H1 (cell line): ENCODE measurements around the gene CD79A. TPM values are rescaled to one million over a fixed set of nuclear protein-coding genes. Genes with fewer than 3 reads are reported as not detected.

Experiments used
- CTCF ChIA-PET: fragments of 300-600 bp; sonication (Branson Sonifier 250); formaldehyde crosslinking; loops from one replicate; lab custom pipeline; 2021; ENCODE audit not compliant: partially characterized antibody; lab: Charles Lee
- POLR2A ChIA-PET: fragments of 300-600 bp; sonication (Branson Sonifier 250); formaldehyde crosslinking; loops from one replicate; lab custom pipeline; 2021; ENCODE audit warnings: inconsistent platforms; ENCODE audit not compliant: partially characterized antibody; lab: Charles Lee
- DNase-seq, 2 experiments: peaks; one replicate each; pipeline versions ENCODE4 v3.0.0 to v3.0.0-alpha.2; 2010 to 2022; ENCODE audit warnings: low spot score in 2 of 2, low read depth in 1 of 2, mixed read lengths in 1 of 2
- FAIRE-seq: peaks from 2 replicates; lab custom pipeline; 2011; peaks lifted over from hg19 to GRCh38; lab: Jason Lieb, UNC
- H2AFZ ChIP-seq: 2 replicates; pipeline ENCODE4 v1.8.1; 2012; ENCODE audit warnings: low read length, inconsistent platforms
- H2AK5ac ChIP-seq: 2 replicates; pipeline ENCODE4 v1.6.1; 2013; ENCODE audit warnings: low read depth, low read length
- H2BK120ac ChIP-seq: replicated peaks from 2 replicates; pipeline ENCODE3; 2013; ENCODE audit warnings: low read depth, low read length, inconsistent platforms
- H2BK12ac ChIP-seq: 2 replicates; pipeline ENCODE4 v1.6.1; 2013; ENCODE audit warnings: low read depth, low read length
- H2BK15ac ChIP-seq: 2 replicates; pipeline ENCODE4 v1.6.1; 2013; ENCODE audit warnings: low read length
- H2BK20ac ChIP-seq: 2 replicates; pipeline ENCODE4 v1.6.1; 2013; ENCODE audit warnings: low read length
- H2BK5ac ChIP-seq: 2 replicates; pipeline ENCODE4 v1.6.1; 2013; ENCODE audit warnings: low read depth, low read length
- H3K14ac ChIP-seq: 2 replicates; pipeline ENCODE4 v1.6.1; 2013; ENCODE audit warnings: inconsistent platforms; ENCODE audit not compliant: insufficient read length
- H3K18ac ChIP-seq: 2 replicates; pipeline ENCODE4 v1.6.1; 2013; ENCODE audit warnings: low read length; ENCODE audit errors: extremely low read depth
- H3K23ac ChIP-seq: 2 replicates; pipeline ENCODE4 v1.6.1; 2013; ENCODE audit warnings: inconsistent platforms; ENCODE audit not compliant: insufficient read length
- H3K23me2 ChIP-seq: 2 replicates; pipeline ENCODE4 v1.6.1; 2013; ENCODE audit warnings: low read depth, low read length
- H3K27ac ChIP-seq: 2 replicates; pipeline ENCODE4 v1.6.1; 2011; ENCODE audit warnings: low read depth, low read length, inconsistent platforms
- H3K27me3 ChIP-seq, 4 experiments: replicated peaks in 1 of 4; 1 replicate in 1 of 4; 2 replicates in 3 of 4; pipeline versions ENCODE4 v1.6.1 to v1.8.1; 2011 to 2013; ENCODE audit warnings: low read length in 3 of 4, mild to moderate bottlenecking in 3 of 4, inconsistent platforms in 2 of 4, mixed read lengths in 2 of 4, moderate library complexity in 1 of 4; ENCODE audit not compliant: control insufficient read depth in 3 of 4, insufficient read depth in 3 of 4; ENCODE audit errors: extremely low read depth in 1 of 4
- H3K36me3 ChIP-seq, 4 experiments: 2 replicates each; pipeline versions ENCODE4 v1.6.1 to v1.8.1; 2011 to 2013; ENCODE audit warnings: mild to moderate bottlenecking in 4 of 4, low read length in 3 of 4, moderate library complexity in 2 of 4, control low read depth in 1 of 4, inconsistent platforms in 1 of 4; ENCODE audit not compliant: insufficient read depth in 4 of 4, control insufficient read depth in 2 of 4
- H3K4ac ChIP-seq: replicated peaks from 2 replicates; pipeline ENCODE3; 2013; ENCODE audit warnings: low read length, low read depth, mixed read lengths, inconsistent platforms; ENCODE audit not compliant: insufficient read length
- H3K4me1 ChIP-seq, 4 experiments: replicated peaks in 1 of 4; 1 replicate in 1 of 4; 2 replicates in 3 of 4; pipeline versions ENCODE4 v1.6.1 to v1.8.1; 2011 to 2013; ENCODE audit warnings: low read length in 3 of 4, inconsistent platforms in 2 of 4, mixed read lengths in 1 of 4; ENCODE audit not compliant: insufficient read depth in 4 of 4, control insufficient read depth in 3 of 4
- H3K4me2 ChIP-seq, 2 experiments: 2 replicates each; pipeline versions ENCODE4 v1.6.1 to v1.8.1; 2011 to 2013; ENCODE audit warnings: low read depth in 2 of 2, low read length in 2 of 2, control low read depth in 1 of 2, inconsistent platforms in 1 of 2, mild to moderate bottlenecking in 1 of 2; ENCODE audit not compliant: insufficient read depth in 1 of 2
- H3K4me3 ChIP-seq, 4 experiments: fragments of 200-600, 300-600 bp in 1 of 4; sonication (generic), shearing (Covaris generic), sonication (Bioruptor Twin) in 1 of 4; 2 replicates each; pipeline versions ENCODE4 v1.5.1 to v1.8.1; 2011 to 2016; ENCODE audit warnings: low read length in 4 of 4, low read depth in 3 of 4, control low read depth in 2 of 4, inconsistent platforms in 2 of 4, mild to moderate bottlenecking in 2 of 4, mixed read lengths in 1 of 4, moderate library complexity in 1 of 4; ENCODE audit not compliant: insufficient read depth in 2 of 4; ENCODE audit errors: extremely low read depth in 1 of 4
- H3K56ac ChIP-seq: replicated peaks from 2 replicates; pipeline ENCODE3; 2013; ENCODE audit warnings: low read depth, mild to moderate bottlenecking, mixed read lengths, low read length, inconsistent platforms; ENCODE audit not compliant: insufficient read length
- H3K79me1 ChIP-seq: 2 replicates; pipeline ENCODE4 v1.6.1; 2013; ENCODE audit warnings: low read depth, low read length, control low read depth
- H3K79me2 ChIP-seq, 2 experiments: 2 replicates each; pipeline versions ENCODE4 v1.6.1 to v1.8.1; 2012 to 2013; ENCODE audit warnings: low read length in 2 of 2, mild to moderate bottlenecking in 2 of 2, inconsistent platforms in 1 of 2; ENCODE audit not compliant: insufficient read depth in 2 of 2, control insufficient read depth in 1 of 2
- H3K9ac ChIP-seq, 4 experiments: replicated peaks in 1 of 4; 1 replicate in 1 of 4; 2 replicates in 3 of 4; pipeline versions ENCODE4 v1.6.1 to v1.8.1; 2011 to 2013; ENCODE audit warnings: low read depth in 3 of 4, low read length in 3 of 4, control low read depth in 2 of 4, mild to moderate bottlenecking in 2 of 4, moderate library complexity in 2 of 4, inconsistent platforms in 1 of 4; ENCODE audit errors: extremely low read depth in 1 of 4
- H3K9me3 ChIP-seq, 2 experiments: 2 replicates each; pipeline versions ENCODE4 v1.6.1 to v1.8.1; 2012 to 2013; ENCODE audit warnings: mild to moderate bottlenecking in 2 of 2, moderate library complexity in 2 of 2, control low read depth in 1 of 2, inconsistent platforms in 1 of 2, low read depth in 1 of 2, low read length in 1 of 2, mixed read lengths in 1 of 2; ENCODE audit not compliant: insufficient read depth in 2 of 2
- H4K20me1 ChIP-seq, 2 experiments: replicated peaks in 1 of 2; 2 replicates each; pipeline versions ENCODE3 to v1.8.1; 2011 to 2013; ENCODE audit warnings: inconsistent platforms in 2 of 2, low read length in 2 of 2, mild to moderate bottlenecking in 1 of 2; ENCODE audit not compliant: insufficient read depth in 2 of 2, control insufficient read depth in 1 of 2
- H4K5ac ChIP-seq: 2 replicates; pipeline ENCODE4 v1.6.1; 2013; ENCODE audit warnings: low read length, low read depth, mixed read lengths, inconsistent platforms; ENCODE audit not compliant: insufficient read length
- H4K8ac ChIP-seq: 2 replicates; pipeline ENCODE4 v1.8.0; 2013; ENCODE audit warnings: mild to moderate bottlenecking, moderate library complexity, low read length, inconsistent platforms; ENCODE audit not compliant: insufficient read depth; ENCODE audit errors: extremely low read depth
- H4K91ac ChIP-seq: replicated peaks from 2 replicates; pipeline ENCODE3; 2013; ENCODE audit warnings: low read length, mixed read lengths, inconsistent platforms; ENCODE audit not compliant: insufficient read length
- EZH2 ChIP-seq: fragments of 200-600 bp; sonication (generic); IDR thresholded peaks from 2 replicates; pipeline ENCODE4 v1.7.1; 2012; ENCODE audit warnings: low read depth, mild to moderate bottlenecking, moderate library complexity, low read length, inconsistent platforms; ENCODE audit not compliant: severe bottlenecking
- HDAC6 ChIP-seq: IDR thresholded peaks from one replicate; pipeline ENCODE4 v1.7.1; 2012; ENCODE audit warnings: low read depth, mild to moderate bottlenecking, inconsistent platforms, low read length, moderate library complexity
- JUN ChIP-seq: IDR thresholded peaks from 2 replicates; pipeline ENCODE4 v1.6.1; 2011; ENCODE audit warnings: low read depth, mild to moderate bottlenecking, improper control_type of control experiment, low read length
- TEAD4 ChIP-seq: IDR thresholded peaks from 2 replicates; pipeline ENCODE4 v1.6.1; 2012; ENCODE audit warnings: low read depth, low read length, inconsistent platforms, mixed read lengths
- WGBS, 2 experiments: shearing (Covaris generic) in 1 of 2; methylation state at CpG; one replicate each; pipeline versions ENCODE4 v1.1.6 to v1.1.7; 2013 to 2015; ENCODE audit warnings: low lambda C conversion rate in 2 of 2, mixed read lengths in 2 of 2, inconsistent platforms in 1 of 2, low coverage in 1 of 2, missing lambda C conversion rate in 1 of 2; ENCODE audit not compliant: insufficient replicate concordance in 2 of 2, insufficient coverage in 1 of 2, insufficient read length in 1 of 2; ENCODE audit errors: extremely low coverage in 1 of 2, missing lambda C conversion rate in 1 of 2; 5-methylcytosine and 5-hydroxymethylcytosine counted together
- polyA plus RNA-seq, 7 experiments: library from polyadenylated mRNA; depleted of rRNA in 3 of 7; stranded (reverse) in 5 of 7; unstranded in 2 of 7; fragments of >200 nt in 5 of 7; fragments of 200-250 nt in 2 of 7; gene quantifications; 1 replicate in 5 of 7; 2 replicates in 1 of 7; 4 replicates in 1 of 7; pipeline versions ENCODE4 v1.2.1 to v1.2.3, GENCODE V29; 2011 to 2013; ENCODE audit warnings: missing spikeins in 2 of 7, mixed read lengths in 2 of 7
- total RNA-seq: library from RNA; stranded (reverse); fragmentation: NEBNext Ultra II Directional; extraction: Animal tissue kit (Norgen Biotek cat#: 25700); gene quantifications from 2 replicates; pipeline ENCODE4 v1.2.1, GENCODE V29; 2021
- TF ChIP-seq, protein P1 (sequence below): IDR thresholded peaks from 2 replicates; pipeline ENCODE4 v1.6.1; 2011; ENCODE audit warnings: low read depth, mild to moderate bottlenecking, low read length; ENCODE audit not compliant: insufficient read depth
- TF ChIP-seq, protein P2 (sequence below), 3 experiments: IDR thresholded peaks; 1 replicate in 2 of 3; 2 replicates in 1 of 3; pipeline versions ENCODE4 v1.5.1 to v1.6.1; 2011; ENCODE audit warnings: low read length in 3 of 3, mild to moderate bottlenecking in 3 of 3, inconsistent platforms in 2 of 3, low read depth in 1 of 3, moderate library complexity in 1 of 3; ENCODE audit not compliant: insufficient read depth in 1 of 3; ENCODE audit errors: control extremely low read depth in 1 of 3
- TF ChIP-seq, protein P3 (sequence below): IDR thresholded peaks from 2 replicates; pipeline ENCODE4 v1.6.1; 2012; ENCODE audit warnings: inconsistent platforms
- TF ChIP-seq, protein P4 (sequence below): IDR thresholded peaks from 2 replicates; pipeline ENCODE4 v1.6.1; 2012; ENCODE audit warnings: inconsistent platforms

CD79A gene
- total and polyA plus RNA-seq, 2 of the 8 experiments (the other 6 are each of a cell fraction or from before 2014, with no cell fraction given), result 0.54 to 0.77 TPM

DNA sequence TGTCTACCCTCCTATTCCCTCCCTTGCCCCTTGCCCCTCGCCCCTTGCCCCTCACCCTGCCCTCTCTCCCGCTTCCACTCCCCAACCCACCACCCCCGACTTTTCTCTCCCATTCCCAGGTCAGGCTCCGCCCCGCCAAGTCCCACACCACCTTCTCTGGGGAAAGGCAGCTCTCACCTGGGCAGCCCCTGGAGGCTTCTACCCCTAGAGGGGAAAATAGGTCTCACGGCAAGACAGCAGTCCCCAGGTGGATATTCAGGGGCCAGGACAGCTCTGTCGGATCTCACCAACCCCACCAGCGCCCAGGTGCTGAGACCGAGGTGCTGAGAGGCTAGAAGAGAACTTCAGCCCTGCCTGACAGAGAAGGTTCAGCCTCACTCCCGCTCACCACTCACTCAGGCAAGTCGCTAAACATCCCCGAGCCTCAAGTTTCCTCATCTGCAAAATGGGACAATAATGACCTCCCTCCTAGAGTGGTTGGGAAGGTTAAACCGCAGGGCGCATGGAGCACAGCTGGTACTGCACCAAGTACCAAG, 52.5 kb downstream of the CD79A start:
- H3K18ac ChIP-seq, result no peak overlapping the region
- peaks cover 84 to 99% (median 97%) of the 10 kb centered on the region in 4 experiments for H3K27me3 ChIP-seq
- no peaks in the 10 kb centered on the region for H3K79me1 ChIP-seq
- H2BK5ac ChIP-seq, result no peak overlapping the region
- H2BK120ac ChIP-seq, result no peak overlapping the region
- H2BK12ac ChIP-seq, result peak overlapping the region; percentile 12; the same call in 1 of the 2 replicates
- H3K23ac ChIP-seq, result no peak overlapping the region
- FAIRE-seq (no peak), DNase-seq (no peak)
- WGBS, 2 experiments, result 29% methylated on average over 9 of the region's 14 CpGs; no CpG with 5 or more reads in 1 of the 2 experiments
- H3K4me3 ChIP-seq, result peak overlapping the region in 1 of 4 experiments; percentile 60; a peak in 1 of 8 replicates
- H3K4me1 ChIP-seq, result peaks cover 6 to 21% (median 14%) of the 10 kb centered on the region in 4 experiments
- H2BK15ac ChIP-seq, result no peak overlapping the region
- H3K27ac ChIP-seq, result no peak overlapping the region
- no peak overlapping the region for H4K5ac ChIP-seq
- CTCF ChIA-PET, result interaction anchor here (0.7 to 7.0 kb wide), 10 partner anchors 10 to 1739 kb away, joined by 3 to 51 read pairs (median 5); no protein-coding TSS in a partner anchor
- no peaks in the 10 kb centered on the region for H3K9me3 ChIP-seq
- no peaks in the 10 kb centered on the region; a peak in 1 of 8 replicates for H3K36me3 ChIP-seq
- peaks cover 8 to 33% of the 10 kb centered on the region in 2 experiments for H4K20me1 ChIP-seq
- no peak overlapping the region for H2AFZ ChIP-seq
- no peak overlapping the region for H3K56ac ChIP-seq
- H4K91ac ChIP-seq, result no peak overlapping the region
- POLR2A ChIA-PET, result interaction anchor here (0.5 to 9.6 kb wide), 11 partner anchors 10 to 79 kb away, joined by 3 to 71 read pairs (median 5); no protein-coding TSS in a partner anchor
- no peaks in the 10 kb centered on the region for H3K79me2 ChIP-seq
- 0 out of 2 replicates have a peak overlapping the region, but pooled peaks have one; percentile 87 for H4K8ac ChIP-seq
- no peak overlapping the region for H2BK20ac ChIP-seq
- no peak overlapping the region for H3K14ac ChIP-seq
- no peak overlapping the region for H2AK5ac ChIP-seq
- no peak overlapping the region for H3K4ac ChIP-seq
- H3K23me2 ChIP-seq, result peaks cover 12% of the 10 kb centered on the region
- peak overlapping the region; percentile 66 to 79; a peak in 3 of 4 replicates for H3K4me2 ChIP-seq
- H3K9ac ChIP-seq, result no peak overlapping the region
- TF ChIP-seq HDAC6 (no peak), TEAD4 (no peak), JUN (no peak), EZH2 (peak; percentile 75)
- TF ChIP-seq, protein P1, sequence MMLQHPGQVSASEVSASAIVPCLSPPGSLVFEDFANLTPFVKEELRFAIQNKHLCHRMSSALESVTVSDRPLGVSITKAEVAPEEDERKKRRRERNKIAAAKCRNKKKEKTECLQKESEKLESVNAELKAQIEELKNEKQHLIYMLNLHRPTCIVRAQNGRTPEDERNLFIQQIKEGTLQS, result no peak
- TF ChIP-seq, protein P2, sequence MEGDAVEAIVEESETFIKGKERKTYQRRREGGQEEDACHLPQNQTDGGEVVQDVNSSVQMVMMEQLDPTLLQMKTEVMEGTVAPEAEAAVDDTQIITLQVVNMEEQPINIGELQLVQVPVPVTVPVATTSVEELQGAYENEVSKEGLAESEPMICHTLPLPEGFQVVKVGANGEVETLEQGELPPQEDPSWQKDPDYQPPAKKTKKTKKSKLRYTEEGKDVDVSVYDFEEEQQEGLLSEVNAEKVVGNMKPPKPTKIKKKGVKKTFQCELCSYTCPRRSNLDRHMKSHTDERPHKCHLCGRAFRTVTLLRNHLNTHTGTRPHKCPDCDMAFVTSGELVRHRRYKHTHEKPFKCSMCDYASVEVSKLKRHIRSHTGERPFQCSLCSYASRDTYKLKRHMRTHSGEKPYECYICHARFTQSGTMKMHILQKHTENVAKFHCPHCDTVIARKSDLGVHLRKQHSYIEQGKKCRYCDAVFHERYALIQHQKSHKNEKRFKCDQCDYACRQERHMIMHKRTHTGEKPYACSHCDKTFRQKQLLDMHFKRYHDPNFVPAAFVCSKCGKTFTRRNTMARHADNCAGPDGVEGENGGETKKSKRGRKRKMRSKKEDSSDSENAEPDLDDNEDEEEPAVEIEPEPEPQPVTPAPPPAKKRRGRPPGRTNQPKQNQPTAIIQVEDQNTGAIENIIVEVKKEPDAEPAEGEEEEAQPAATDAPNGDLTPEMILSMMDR (IDR thresholded peaks at IDR 0.05; ENCODE audit: control extremely low read depth in 1 of 3, insufficient read depth in 1 of 3, low read depth in 1 of 3, low read length in 3 of 3), result 0 out of 4 replicates have a peak, but pooled peaks of 1 of the 3 experiments have one; percentile 7
- TF ChIP-seq, protein P3, sequence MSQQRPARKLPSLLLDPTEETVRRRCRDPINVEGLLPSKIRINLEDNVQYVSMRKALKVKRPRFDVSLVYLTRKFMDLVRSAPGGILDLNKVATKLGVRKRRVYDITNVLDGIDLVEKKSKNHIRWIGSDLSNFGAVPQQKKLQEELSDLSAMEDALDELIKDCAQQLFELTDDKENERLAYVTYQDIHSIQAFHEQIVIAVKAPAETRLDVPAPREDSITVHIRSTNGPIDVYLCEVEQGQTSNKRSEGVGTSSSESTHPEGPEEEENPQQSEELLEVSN, result no peak
- TF ChIP-seq, protein P4, sequence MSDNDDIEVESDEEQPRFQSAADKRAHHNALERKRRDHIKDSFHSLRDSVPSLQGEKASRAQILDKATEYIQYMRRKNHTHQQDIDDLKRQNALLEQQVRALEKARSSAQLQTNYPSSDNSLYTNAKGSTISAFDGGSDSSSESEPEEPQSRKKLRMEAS, result no peak
